Calu3 (cell line): ENCODE measurements around the gene NPC1. TPM values are rescaled to one million over a fixed set of nuclear protein-coding genes. Genes with fewer than 3 reads are reported as not detected.
"Not testable (repeated sequence)": the region's sequence is repeated elsewhere in the genome, so short reads cannot be mapped to it uniquely, and the experiment has no call there.

ENCODE experiments used
- BruUV-seq: library from RNA; stranded (reverse); fragments of 400-500 nt; replicated peaks from 2 replicates; lab custom pipeline; 2021; lab: Mats Ljungman, UMichigan
- CTCF ChIA-PET: fragments of 300-600 bp; sonication (Branson Sonifier 250); formaldehyde crosslinking; loops from one replicate; lab custom pipeline; 2022; ENCODE audit warnings: antibody characterized with exemption; lab: Charles Lee
- DNase-seq: peaks from one replicate; pipeline ENCODE4 v3.0.0; 2022
- H3K27ac Mint-ChIP-seq: one replicate; pipeline ENCODE4 v1.8.0; 2022; ENCODE audit warnings: mixed read lengths; ENCODE audit not compliant: unreplicated experiment
- H3K27me3 Mint-ChIP-seq: one replicate; pipeline ENCODE4 v1.8.0; 2022; ENCODE audit warnings: mixed read lengths; ENCODE audit not compliant: unreplicated experiment
- H3K36me3 Mint-ChIP-seq: one replicate; pipeline ENCODE4 v1.8.0; 2022; ENCODE audit warnings: mild to moderate bottlenecking, moderate library complexity, mixed read lengths; ENCODE audit not compliant: insufficient read depth, unreplicated experiment
- H3K4me1 Mint-ChIP-seq: one replicate; pipeline ENCODE4 v1.8.0; 2022; ENCODE audit warnings: mild to moderate bottlenecking, low read depth, mixed read lengths; ENCODE audit not compliant: unreplicated experiment
- H3K4me3 Mint-ChIP-seq: one replicate; pipeline ENCODE4 v1.8.0; 2022; ENCODE audit warnings: mild to moderate bottlenecking, low read depth, moderate library complexity, mixed read lengths; ENCODE audit not compliant: unreplicated experiment
- H3K9me3 Mint-ChIP-seq: one replicate; pipeline ENCODE4 v1.8.0; 2022; ENCODE audit warnings: low read depth, mixed read lengths; ENCODE audit not compliant: unreplicated experiment
- intact Hi-C: fragments of 100-400 bp; cut with micrococcal nuclease; formaldehyde crosslinking; loops from one replicate; pipeline ENCODE4 v1.10.0; 2022; ENCODE audit not compliant: unreplicated experiment
- total RNA-seq: library from RNA; stranded (reverse); gene quantifications from 2 replicates; pipeline ENCODE4 v1.2.3, GENCODE V29; 2022
- TF ChIP-seq, protein P1 (sequence below): fragments of 200-600 bp; IDR thresholded peaks from one replicate; pipeline ENCODE4 v1.8.0; 2022; ENCODE audit warnings: antibody characterized with exemption; ENCODE audit not compliant: unreplicated experiment

NPC1 gene
- total RNA-seq, 1 experiment from 2014 or later: 84.7 TPM

DNA sequence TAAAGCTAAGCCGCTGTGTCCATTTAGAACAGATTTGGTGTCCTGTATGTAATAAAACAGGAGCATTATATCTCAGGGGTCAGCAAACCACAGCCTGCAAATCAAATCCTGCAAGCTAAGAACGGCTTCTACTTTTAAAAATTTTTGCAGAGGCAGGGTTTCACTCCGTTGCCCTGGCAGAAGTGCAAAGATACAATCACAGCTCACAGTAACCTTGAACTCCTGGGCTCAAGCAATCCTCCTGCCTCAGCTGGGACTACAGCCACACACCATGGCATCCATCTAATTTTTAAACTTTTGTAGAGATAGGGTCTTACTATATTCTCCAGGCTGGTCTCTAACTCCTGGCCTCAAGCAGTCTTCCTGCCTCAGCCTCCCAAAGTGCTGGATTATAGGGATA lies 28.6 kb upstream of the NPC1 start:
- no TSS peak for BruUV-seq
- CTCF ChIA-PET: interaction anchor here (0.6 to 0.9 kb wide), 3 partner anchors 72 to 493 kb away, joined by 3 to 4 read pairs (median 3); no protein-coding TSS in a partner anchor
- intact Hi-C loops: no loop called here
- Mint-ChIP-seq H3K27ac (no peak overlapping the region), H3K4me3 (no peak overlapping the region), H3K4me1 (peaks cover 41% of the 10 kb centered on the region), H3K36me3 (peaks cover 20% of the 10 kb centered on the region), H3K9me3 (no peaks in the 10 kb centered on the region), H3K27me3 (no peaks in the 10 kb centered on the region)
- no peak for DNase-seq
- TF ChIP-seq, protein P1, sequence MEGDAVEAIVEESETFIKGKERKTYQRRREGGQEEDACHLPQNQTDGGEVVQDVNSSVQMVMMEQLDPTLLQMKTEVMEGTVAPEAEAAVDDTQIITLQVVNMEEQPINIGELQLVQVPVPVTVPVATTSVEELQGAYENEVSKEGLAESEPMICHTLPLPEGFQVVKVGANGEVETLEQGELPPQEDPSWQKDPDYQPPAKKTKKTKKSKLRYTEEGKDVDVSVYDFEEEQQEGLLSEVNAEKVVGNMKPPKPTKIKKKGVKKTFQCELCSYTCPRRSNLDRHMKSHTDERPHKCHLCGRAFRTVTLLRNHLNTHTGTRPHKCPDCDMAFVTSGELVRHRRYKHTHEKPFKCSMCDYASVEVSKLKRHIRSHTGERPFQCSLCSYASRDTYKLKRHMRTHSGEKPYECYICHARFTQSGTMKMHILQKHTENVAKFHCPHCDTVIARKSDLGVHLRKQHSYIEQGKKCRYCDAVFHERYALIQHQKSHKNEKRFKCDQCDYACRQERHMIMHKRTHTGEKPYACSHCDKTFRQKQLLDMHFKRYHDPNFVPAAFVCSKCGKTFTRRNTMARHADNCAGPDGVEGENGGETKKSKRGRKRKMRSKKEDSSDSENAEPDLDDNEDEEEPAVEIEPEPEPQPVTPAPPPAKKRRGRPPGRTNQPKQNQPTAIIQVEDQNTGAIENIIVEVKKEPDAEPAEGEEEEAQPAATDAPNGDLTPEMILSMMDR: no peak

DNA sequence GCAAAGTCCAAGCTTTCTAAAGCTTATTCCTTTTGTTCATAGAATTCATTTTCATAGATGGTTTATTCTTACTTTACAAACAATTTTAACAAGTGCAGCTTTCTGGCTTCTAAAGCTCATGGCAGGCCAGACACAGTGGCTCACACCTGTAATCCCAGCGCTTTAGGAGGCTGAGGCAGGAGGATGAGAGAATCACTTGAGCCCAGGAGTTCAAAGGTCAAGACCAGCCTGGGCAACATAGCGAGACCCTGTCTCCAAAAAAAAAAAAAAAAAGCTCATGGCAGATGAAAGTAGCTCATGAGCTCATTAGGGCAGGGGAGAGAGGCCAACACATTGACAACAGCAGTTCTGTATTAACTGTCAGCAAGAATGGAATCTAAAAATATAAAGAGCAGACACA lies 28.1 kb upstream of the NPC1 start:
- CTCF ChIA-PET: interaction anchor here (0.6 to 0.9 kb wide), 4 partner anchors 72 to 494 kb away, joined by 3 to 4 read pairs (median 4); no protein-coding TSS in a partner anchor
- no peak overlapping the region for H3K27ac Mint-ChIP-seq
- H3K9me3 Mint-ChIP-seq: no peaks in the 10 kb centered on the region
- no peaks in the 10 kb centered on the region for H3K27me3 Mint-ChIP-seq
- no TSS peak for BruUV-seq
- no peak overlapping the region for H3K4me3 Mint-ChIP-seq
- H3K4me1 Mint-ChIP-seq: peaks cover 43% of the 10 kb centered on the region
- no peak for DNase-seq
- intact Hi-C loops: no loop called here
- H3K36me3 Mint-ChIP-seq: peaks cover 16% of the 10 kb centered on the region
- TF ChIP-seq, protein P1: no peak

DNA sequence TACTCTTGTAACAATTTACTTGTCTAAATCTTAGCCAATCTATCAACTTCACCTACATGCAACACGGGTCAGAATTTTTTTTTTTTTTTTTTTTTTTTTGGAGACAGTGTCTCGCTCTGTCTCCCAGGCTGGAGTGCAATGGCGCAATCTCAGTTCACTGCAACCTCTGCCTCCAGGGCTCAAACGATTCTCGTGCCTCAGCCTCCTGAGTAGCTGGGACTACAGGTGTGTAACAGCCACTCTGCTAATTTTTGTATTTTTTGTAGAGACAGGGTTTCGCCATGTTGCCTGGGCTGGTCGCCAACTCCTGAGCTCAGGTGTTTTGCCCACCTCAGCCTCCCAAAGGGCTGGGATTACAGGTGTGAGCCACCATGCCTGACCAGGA lies 26.8 kb upstream of the NPC1 start:
- peaks cover 40% of the 10 kb centered on the region for H3K4me1 Mint-ChIP-seq
- CTCF ChIA-PET: interaction anchor here (0.7 to 1.6 kb wide), 4 partner anchors 9 to 113 kb away, joined by 5 to 16 read pairs (median 7); no protein-coding TSS in a partner anchor
- H3K4me3 Mint-ChIP-seq, H3K27me3 Mint-ChIP-seq, H3K36me3 Mint-ChIP-seq, H3K9me3 Mint-ChIP-seq, DNase-seq, intact Hi-C loops, BruUV-seq, H3K27ac Mint-ChIP-seq: not testable (repeated sequence)

DNA sequence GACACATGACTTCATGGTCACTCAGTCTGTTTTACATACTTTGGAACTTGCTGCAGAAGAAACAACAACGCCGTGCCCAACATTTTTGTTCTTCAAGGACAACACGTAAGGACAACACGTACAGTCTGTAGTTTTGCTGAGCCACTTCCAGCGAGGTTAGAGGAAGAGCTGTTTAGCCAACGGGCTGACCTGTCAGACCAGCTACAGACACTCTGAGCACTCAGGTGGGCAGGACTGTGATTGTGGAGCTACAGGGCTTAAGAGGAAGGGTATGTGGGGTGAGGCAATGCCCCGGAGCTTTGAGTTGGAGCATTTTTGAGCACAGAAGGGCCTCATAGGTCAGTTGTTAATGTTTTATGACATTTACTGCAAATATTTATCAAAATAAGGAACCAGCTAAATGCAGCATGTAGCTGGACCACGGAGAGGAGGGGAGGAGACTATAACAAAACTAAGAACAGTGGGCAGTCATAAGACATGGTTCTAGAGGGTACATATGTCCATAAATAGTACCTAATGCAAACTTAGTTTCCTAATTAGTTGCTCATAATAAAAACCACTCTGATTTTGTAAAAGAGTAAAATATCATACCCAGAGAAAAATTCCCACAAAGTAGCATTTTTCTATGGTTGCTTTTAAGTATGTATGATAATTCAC lies 26.3 kb upstream of the NPC1 start:
- Mint-ChIP-seq H3K9me3 (no peaks in the 10 kb centered on the region), H3K27ac (peak overlapping the region; percentile 19), H3K36me3 (no peaks in the 10 kb centered on the region), H3K4me1 (peaks cover 40% of the 10 kb centered on the region), H3K4me3 (peak overlapping the region; percentile 9), H3K27me3 (no peaks in the 10 kb centered on the region)
- CTCF ChIA-PET: interaction anchor here (0.5 to 1.6 kb wide), 5 partner anchors 9 to 114 kb away, joined by 3 to 16 read pairs (median 5); no protein-coding TSS in a partner anchor
- TF ChIP-seq, protein P1: no peak
- BruUV-seq: no TSS peak
- intact Hi-C loops: no loop called here
- DNase-seq: peak; percentile 34
